Lower leg skin (tissue), 4 donors: ENCODE results near the gene PRR11. TPM values are rescaled to one million over a fixed set of nuclear protein-coding genes. Genes with fewer than 3 reads are reported as not detected.

Experiments used
- DNase-seq, 2 donors: peaks; one replicate each; pipeline ENCODE4 v3.0.0-alpha.2; 2019; ENCODE audit warnings: low spot score in 2 of 2
- H3K4me3 ChIP-seq: fragments of 200-600 bp; sonication (generic); 2 replicates; pipeline ENCODE4 v1.5.1; 2017; ENCODE audit warnings: mild to moderate bottlenecking, low read depth; ENCODE audit not compliant: poor library complexity, severe bottlenecking
- POLR2A ChIP-seq, 2 donors: fragments of 450-650 bp; IDR thresholded peaks; one replicate each; pipeline ENCODE4 v1.6.1; 2016 to 2017; ENCODE audit warnings: antibody characterized with exemption in 2 of 2, mild to moderate bottlenecking in 1 of 2, moderate library complexity in 1 of 2
- WGBS, 2 donors: methylation state at CpG; one replicate each; pipeline ENCODE4 v1.1.5; 2018; 5-methylcytosine and 5-hydroxymethylcytosine counted together
- intact Hi-C: fragments of 100-400 bp; cut with DNase I; formaldehyde crosslinking; loops from one replicate; pipeline ENCODE4 v1.15.0; 2023; ENCODE audit warnings: low total_unique reads
- total RNA-seq, 4 donors: library from RNA; depleted of rRNA; stranded (reverse); fragments of >200 nt; gene quantifications; one replicate each; pipeline ENCODE4 v1.1.0, GENCODE V29; 2016
- TF ChIP-seq, protein P1 (sequence below), 3 donors: fragments of 450-650 bp; IDR thresholded peaks; one replicate each; pipeline ENCODE4 v1.5.1; 2016; ENCODE audit warnings: antibody characterized with exemption in 3 of 3, mild to moderate bottlenecking in 3 of 3, moderate library complexity in 2 of 3

The PRR11 gene
- total RNA-seq, 4 donors from 2014 or later: 1.5 to 3.7 (median 2.6) TPM

DNA sequence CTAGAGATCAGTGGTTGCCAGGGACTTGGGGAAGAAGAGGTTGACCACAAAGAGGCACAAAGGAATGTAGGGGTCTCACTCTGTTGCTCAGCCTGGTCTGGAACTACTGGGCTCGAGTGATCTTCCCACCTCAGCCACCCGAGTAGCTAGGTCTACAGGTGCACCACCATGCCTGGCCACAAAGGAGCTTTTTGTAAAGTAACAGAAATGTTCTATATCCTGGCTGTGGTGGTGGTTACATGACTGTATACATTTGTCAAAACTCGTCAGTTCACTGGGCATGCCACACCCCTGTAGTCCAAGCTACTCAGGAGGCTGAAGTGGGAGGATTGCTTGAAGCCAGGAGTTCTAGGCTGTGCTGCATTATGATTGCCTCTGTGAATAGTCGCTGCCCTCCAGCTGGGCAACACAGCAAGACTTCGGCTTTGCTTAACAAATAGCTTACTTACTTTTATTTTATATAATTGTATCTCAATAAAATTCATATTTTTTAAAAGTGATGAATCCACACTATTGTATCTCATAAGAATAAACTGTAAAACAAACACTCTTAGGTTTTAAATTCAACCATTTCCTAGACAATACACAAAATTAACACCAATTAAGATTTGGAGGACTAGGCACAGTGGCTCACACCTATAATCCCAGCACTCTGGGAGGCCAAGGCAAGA is 5.6 kb upstream of the PRR11 start:
- intact Hi-C loops: no loop called here
- TF ChIP-seq, protein P1, sequence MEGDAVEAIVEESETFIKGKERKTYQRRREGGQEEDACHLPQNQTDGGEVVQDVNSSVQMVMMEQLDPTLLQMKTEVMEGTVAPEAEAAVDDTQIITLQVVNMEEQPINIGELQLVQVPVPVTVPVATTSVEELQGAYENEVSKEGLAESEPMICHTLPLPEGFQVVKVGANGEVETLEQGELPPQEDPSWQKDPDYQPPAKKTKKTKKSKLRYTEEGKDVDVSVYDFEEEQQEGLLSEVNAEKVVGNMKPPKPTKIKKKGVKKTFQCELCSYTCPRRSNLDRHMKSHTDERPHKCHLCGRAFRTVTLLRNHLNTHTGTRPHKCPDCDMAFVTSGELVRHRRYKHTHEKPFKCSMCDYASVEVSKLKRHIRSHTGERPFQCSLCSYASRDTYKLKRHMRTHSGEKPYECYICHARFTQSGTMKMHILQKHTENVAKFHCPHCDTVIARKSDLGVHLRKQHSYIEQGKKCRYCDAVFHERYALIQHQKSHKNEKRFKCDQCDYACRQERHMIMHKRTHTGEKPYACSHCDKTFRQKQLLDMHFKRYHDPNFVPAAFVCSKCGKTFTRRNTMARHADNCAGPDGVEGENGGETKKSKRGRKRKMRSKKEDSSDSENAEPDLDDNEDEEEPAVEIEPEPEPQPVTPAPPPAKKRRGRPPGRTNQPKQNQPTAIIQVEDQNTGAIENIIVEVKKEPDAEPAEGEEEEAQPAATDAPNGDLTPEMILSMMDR (IDR thresholded peaks at IDR 0.05): no peak
- TF ChIP-seq POLR2A (IDR thresholded peaks at IDR 0.05): no peak
- no peak overlapping the region for H3K4me3 ChIP-seq
- WGBS, 2 donors: 80 to 88% methylated on average over 5 of the region's 5 CpGs
- no peak for DNase-seq

DNA sequence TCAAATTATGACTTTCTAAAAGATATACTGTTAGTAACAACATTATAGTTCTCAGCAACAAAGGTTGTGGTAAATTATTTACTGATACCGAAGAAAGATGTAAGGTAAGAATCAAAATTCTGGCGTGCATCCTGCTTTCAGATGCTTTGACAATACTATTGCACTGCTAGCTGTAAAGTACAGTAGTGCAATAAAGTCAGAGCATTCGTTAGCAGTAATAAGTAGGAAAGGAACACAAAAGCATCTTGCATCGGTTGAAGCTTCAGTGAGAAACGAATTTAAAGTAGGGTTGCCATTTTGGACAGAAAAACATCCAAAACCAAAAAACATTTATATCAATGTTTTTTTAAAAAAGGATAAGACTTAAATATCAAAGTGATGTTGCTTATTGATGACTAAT is 4.5 kb upstream of the PRR11 start:
- DNase-seq: no peak
- TF ChIP-seq, protein P1 (IDR thresholded peaks at IDR 0.05): no peak
- TF ChIP-seq POLR2A (IDR thresholded peaks at IDR 0.05): no peak
- 71 to 77% methylated on average over 5 of the region's 5 CpGs for WGBS, 2 donors
- intact Hi-C loops: no loop called here
- no peak overlapping the region for H3K4me3 ChIP-seq

DNA sequence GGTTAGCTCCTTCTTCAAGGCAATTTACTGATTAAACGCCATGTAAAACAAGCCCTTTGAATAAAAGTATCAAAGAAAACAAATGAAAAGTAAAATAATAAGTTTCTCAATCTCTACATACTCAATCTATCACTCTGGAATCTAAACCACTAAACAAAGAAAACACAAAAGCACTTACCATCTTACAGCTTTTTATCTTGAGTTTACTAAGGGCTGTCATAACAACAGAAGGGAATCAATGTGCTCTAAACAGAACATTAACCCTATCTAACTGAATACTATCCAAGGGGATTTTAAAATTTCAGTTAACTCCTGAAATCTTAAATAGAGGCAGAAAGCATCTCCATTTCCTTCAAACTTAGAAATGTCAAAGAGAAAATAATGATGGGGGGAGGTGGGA is 4.0 kb upstream of the PRR11 start:
- TF ChIP-seq, protein P1 (IDR thresholded peaks at IDR 0.05): no peak
- no peak for TF ChIP-seq POLR2A (IDR thresholded peaks at IDR 0.05)
- H3K4me3 ChIP-seq: no peak overlapping the region
- WGBS, 2 donors: 91 to 92% methylated on average over 1 of the region's 1 CpG
- intact Hi-C loops: no loop called here
- no peak for DNase-seq

DNA sequence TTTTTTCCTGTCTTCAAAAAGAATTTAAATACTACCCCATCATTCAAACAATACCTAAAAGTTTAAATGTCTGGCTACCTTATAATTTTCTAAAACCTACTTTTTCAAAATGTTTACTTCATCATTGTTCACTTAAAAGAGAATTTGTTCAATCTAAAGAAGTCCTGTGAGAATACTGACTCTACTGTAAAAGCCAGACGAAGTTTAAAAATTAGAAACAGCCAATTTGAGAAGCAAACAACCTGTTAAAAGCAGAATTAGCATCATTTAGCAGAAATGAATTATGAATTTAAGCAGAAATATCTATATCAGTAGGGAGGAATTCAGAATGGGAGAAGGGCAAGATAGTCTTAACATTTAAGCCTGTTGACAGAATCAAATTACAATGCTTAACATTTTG is 2.6 kb upstream of the PRR11 start:
- intact Hi-C loops: no loop called here

DNA sequence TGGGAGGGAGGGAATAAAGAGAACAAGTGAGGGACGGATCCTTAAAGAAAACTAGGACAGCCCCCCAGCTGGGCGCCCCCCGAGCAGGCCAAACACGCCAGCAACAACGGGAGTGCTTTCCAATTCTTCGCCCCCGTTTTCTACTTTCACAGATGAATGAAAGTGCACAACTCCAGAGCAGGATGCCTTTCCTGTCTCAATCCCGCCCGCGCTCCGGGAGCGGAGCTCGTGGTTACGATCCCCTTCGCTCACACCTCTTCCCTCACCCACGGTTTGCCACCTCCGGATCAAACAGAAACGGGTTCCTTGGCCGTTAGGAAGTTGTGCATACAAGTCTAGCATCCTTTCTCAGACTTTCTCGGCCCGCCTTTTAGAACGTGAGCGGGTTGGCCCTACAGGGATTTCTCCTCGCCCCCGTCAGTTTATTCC is 1.2 kb upstream of the PRR11 start:
- no peak for TF ChIP-seq POLR2A (IDR thresholded peaks at IDR 0.05)
- TF ChIP-seq, protein P1 (IDR thresholded peaks at IDR 0.05): no peak

More for the DNA sequence above, 2.6 kb upstream of the PRR11 start:
- 71 to 76% methylated on average over 1 of the region's 1 CpG for WGBS, 2 donors
- DNase-seq: no peak
- H3K4me3 ChIP-seq: no peak overlapping the region
- no peak for TF ChIP-seq POLR2A (IDR thresholded peaks at IDR 0.05)
- TF ChIP-seq, protein P1 (IDR thresholded peaks at IDR 0.05): no peak

More for the DNA sequence above, 1.2 kb upstream of the PRR11 start:
- 0 to 1% methylated on average over 25 of the region's 25 CpGs for WGBS, 2 donors
- DNase-seq: peak in 1 of 2 donors; percentile 27
- intact Hi-C loops: no loop called here
- peak overlapping the region; percentile 81 for H3K4me3 ChIP-seq
